Measurements from ENCODE around the gene GNA15.

The GNA15 gene

DNA sequence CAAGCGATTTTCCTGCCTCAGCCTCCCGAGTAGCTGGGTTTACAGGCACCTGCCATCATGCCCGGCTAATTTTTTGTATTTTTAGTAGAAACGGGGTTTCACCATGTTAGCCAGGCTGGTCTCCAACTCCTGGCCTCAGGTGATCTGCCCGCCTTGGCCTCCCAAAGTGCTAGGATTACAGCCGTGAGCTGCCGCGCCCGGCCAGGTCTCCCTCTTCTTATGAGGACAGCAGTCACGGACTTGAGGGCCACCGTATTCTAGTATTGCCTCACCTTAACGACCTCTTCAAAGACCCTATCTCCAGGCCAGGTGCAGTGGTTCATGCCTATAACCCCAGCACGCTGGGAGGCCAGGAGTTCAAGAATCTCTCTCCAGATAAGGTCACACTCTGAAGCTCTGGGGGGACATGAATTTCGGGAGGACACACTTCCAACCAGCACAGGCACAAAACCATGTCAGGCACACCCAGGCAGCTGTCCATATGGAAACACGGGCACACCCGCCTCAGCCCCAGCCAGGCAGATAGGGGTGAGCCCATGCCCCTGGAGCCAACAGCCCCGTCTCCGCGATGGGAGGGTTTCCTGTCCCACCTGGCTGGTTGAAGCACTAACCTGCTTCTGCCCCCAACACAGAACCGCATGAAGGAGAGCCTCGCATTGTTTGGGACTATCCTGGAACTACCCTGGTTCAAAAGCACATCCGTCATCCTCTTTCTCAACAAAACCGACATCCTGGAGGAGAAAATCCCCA is 21.4 kb downstream of the GNA15 start:
- TF ChIP-seq CTCF (IDR thresholded peaks at IDR 0.05; ENCODE audit: insufficient read depth, low read depth, low read length, missing control alignments) = no peak
- DNase-seq (ENCODE audit: low read depth) = no peak
- H3K4me3 ChIP-seq (ENCODE audit: low read depth, low read length) = no peak overlapping the region

DNA sequence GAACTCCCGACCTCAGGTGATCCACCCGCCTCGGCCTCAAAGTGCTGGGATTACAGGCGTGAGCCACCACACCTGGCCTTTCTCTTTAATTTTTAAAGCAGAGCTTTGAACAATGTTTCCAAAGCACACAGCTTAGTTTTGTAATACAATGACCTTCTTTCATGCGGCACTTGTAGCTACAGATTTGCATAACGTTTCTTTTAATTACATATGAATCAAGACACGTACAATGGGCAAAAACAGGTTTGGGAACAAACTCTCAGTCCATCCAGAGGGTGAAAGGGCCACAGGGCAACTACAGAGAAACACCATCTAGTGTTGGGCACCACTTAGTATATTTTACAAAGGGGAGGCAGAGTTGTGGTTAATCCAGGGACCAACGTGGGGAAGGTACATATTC is 23.7 kb downstream of the GNA15 start:
- no peak overlapping the region for H3K4me3 ChIP-seq (ENCODE audit: low read depth, low read length)
- DNase-seq (ENCODE audit: low read depth) = no peak
- TF ChIP-seq CTCF (IDR thresholded peaks at IDR 0.05; ENCODE audit: insufficient read depth, low read depth, low read length, missing control alignments) = no peak

DNA sequence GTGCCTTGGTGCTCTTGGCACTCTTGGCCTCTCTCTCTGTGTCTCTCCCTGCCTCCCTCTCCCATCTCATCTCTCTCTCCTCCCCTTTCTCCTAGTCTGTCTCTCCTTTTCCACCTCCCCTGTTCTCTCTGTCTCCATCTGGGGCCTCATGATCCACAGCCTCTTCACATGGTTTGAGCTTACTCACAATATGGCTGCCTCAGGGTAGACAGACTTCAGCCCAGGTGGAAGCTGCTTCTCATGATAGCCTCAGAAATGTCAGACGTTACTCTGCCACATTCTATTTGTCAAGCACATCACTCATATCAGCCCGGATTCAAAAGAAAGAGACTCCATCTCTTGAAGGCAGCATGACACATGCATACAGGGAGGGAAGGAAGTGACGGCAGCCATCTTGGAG is 24.4 kb downstream of the GNA15 start:
- no peak overlapping the region for H3K4me3 ChIP-seq (ENCODE audit: low read depth, low read length)
- no peak for DNase-seq (ENCODE audit: low read depth)
- no peak for TF ChIP-seq CTCF (IDR thresholded peaks at IDR 0.05; ENCODE audit: insufficient read depth, low read depth, low read length, missing control alignments)

DNA sequence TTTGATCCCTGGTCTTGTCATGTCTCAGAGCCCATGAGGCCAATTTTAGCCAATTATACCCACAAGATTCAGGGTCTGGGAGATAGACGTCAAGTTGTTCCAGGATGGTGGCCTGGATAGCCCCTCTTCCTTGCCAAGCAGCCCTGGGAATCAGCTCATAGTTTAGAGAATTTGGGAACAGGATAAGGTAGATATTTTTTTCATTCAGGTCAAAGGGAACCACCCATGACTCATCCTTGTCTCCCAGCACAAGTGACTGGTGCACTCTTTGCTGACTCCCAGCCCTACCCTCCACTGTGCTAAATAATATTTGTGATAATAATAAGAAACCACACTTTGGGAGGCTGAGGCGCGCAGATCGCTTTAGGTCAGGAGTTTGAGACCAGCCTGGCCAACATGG is 25.6 kb downstream of the GNA15 start:
- no peak overlapping the region for H3K4me3 ChIP-seq (ENCODE audit: low read depth, low read length)
- no peak for TF ChIP-seq CTCF (IDR thresholded peaks at IDR 0.05; ENCODE audit: insufficient read depth, low read depth, low read length, missing control alignments)
- DNase-seq (ENCODE audit: low read depth) = no peak

- no peak overlapping the region for H3K4me3 ChIP-seq (ENCODE audit: low read depth, low read length)
- no peak for TF ChIP-seq CTCF (IDR thresholded peaks at IDR 0.05; ENCODE audit: insufficient read depth, low read depth, low read length, missing control alignments)
- DNase-seq (ENCODE audit: low read depth) = peak; percentile 51
Measured at GRCh38 chr19:3162418-3163229, 26.8 kb downstream of the GNA15 start.

GRCh38 chr19:3163230-3163886 is 27.5 kb downstream of the GNA15 start:
- DNase-seq (ENCODE audit: low read depth) = peak; percentile 85
- H3K4me3 ChIP-seq (ENCODE audit: low read depth, low read length) = no peak overlapping the region

More at GRCh38 chr19:3163230-3163886, 27.5 kb downstream of the GNA15 start:
- TF ChIP-seq CTCF (IDR thresholded peaks at IDR 0.05; ENCODE audit: insufficient read depth, low read depth, low read length, missing control alignments) = peak; percentile 98
